ENCODE data around the gene PTPN7.
"Not testable (repeated sequence)": the region's sequence is repeated elsewhere in the genome, so short reads cannot be mapped to it uniquely, and the experiment has no call there.

Gene PTPN7

DNA sequence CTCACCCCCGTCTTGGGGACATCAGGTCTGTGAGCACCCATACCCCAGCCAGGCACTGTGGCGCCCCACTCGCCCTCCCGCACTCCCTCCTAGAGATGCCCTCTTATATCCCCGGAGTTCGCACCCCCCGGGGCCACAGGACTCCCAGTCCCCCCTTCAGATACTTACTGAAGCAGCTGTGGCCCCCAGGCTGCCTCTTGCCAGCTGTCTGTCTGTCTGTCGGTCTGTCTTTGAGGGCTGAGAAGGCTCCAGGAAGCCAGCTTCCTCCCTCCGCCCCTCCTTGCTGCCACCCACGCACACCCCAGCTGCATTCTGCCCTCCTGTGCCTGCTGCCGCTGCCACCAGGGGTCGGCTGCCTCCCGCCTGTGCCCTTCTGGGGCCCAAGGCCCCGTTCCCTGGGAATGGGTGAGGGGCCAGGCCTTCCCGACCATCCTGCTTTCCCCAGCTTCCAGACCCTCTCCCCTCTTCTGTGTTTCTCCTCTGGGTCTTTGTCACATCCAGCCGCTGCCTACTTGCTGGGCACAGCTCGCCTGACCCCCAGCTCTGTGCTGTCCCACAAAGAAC lies at the start of gene PTPN7:
Gene PTPN7, minus strand, starts transcription at position 226 of the 564 bp plus-strand sequence. CDS start 1,200 bp downstream, outside the sequence.
- FAIRE-seq = no peak
- DNase-seq (ENCODE audit: low spot score) = peak; percentile 57

DNA sequence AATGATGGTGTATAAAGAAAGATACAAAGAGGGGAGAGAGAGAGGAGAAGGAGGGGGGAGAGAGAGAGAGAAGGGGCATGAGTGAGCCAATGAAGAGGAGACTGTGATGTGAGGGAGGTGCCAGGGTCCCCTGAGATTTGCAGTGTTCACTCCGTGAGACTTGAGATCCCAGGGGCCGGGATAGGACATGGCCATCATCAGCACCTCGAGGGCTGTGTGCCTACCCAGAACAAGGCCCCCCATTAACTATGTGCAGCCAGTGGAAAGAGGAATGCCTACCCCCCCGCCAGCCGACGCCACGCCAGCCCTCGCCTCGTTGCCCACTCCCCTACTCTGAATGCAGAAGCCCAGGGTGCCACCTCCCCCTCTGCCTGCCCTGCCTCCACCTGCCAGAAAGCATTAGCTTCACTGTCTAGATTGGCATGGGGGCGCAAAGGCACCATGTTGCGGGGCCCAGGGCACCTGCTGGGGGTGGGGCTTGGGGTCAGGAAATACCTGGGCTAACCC lies 48.0 kb upstream of the PTPN7 start:
- no peak for FAIRE-seq
- DNase-seq (ENCODE audit: low spot score) = no peak

DNA sequence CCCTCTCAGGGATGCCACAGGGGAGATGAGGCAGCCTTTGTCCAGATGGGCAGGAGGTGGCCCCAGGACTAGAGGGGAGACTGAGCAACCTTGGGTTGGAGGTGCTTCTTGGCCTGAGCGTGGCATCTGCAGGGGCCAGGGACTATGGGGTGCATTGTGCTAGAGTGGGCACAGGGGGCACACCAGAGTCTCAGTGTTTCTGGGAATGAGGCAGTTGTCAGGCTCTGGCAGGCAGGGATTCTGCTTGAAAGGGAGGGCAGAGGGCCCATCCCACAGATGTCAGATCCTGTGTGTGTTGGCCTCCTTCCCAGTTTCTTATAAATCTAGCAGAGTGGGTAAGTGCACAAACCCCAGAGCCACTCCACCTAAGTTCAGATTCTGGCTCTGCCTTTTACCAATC lies 46.9 kb upstream of the PTPN7 start:
- FAIRE-seq (no peak), DNase-seq (ENCODE audit: low spot score) (peak; percentile 54)

DNA sequence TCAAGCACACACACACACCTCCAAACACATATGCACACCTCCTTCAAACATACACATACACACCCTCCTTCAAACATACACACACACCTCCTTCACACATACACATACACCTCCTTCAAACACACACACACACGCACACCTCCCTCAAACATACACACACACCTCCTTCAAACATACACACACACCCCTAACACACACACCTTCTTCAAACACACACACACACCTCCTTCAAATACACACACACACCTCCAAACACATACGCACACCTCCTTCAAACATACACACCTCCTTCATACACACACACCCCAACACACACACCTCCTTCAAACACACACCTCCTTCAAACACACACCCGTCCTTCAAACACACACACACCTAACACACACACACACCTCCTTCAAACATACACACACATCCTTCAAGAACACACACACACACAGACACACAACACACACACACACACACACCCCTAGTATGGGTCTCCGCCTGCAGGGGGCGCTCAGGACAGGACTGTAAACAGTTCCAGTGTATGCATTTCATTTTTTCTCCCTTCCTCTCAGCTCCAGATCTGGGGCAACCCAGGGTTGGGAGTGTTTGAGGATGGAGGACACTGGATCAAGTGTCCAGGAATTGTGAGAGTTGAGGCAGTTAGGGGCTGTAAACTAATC lies 45.3 kb upstream of the PTPN7 start:
- FAIRE-seq = no peak
- DNase-seq (ENCODE audit: low spot score) = no peak

DNA sequence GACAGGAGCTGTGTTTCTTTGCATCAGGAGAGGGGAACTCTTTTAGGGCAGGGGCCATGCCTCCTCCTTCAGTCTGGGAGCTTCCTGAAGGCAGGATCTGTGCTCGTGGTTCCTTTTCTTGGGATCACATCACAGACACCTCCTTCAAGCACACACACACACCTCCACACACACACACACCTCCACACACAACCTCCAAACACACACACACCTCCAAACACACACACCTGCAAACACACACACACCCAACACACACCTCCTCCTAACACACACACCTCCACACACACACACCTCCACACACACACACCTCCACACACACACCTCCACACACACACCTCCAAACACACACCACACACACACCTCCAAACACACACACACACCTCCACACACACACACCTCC lies 43.7 kb upstream of the PTPN7 start:
- FAIRE-seq (no peak), DNase-seq (ENCODE audit: low spot score) (no peak)

DNA sequence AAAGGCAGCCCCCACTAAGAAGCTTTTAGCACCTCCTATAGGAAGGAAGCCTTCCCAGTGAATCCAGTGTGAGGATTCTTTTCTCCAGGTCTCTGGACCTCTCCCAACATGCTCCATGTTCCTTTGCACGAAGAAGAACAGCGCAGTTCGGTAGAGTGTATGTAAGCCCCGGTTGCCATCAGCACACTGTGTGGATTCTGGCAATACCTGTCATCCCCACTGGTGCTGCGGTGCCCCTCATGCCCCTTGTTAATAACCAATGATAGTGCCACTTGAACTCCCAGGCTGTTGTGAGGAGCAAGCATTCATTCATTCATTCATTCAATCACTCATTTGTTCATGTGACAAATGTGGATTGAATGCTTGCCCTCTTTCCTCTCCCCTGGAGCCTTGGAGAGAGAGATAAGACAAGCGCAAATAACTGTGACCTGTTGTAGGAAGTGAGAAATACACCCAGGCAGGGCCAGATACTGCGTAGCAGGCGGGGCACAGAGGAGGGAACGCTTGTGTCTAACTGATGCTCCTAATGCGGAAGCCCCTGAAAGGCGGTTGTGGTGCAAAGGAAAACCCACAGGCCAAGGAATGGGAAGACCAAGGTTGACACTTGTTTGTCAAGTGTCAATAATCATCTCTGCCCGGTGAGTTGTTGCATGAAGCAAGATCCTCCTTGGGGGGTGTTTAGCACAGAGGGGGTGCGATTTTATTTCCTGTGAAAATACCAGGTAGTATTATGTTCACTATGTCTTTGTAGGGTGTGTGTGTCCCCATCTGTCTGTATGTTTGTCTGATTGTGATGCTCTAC lies 43.0 kb upstream of the PTPN7 start:
- DNase-seq (ENCODE audit: low spot score) = no peak
- no peak for FAIRE-seq

DNA sequence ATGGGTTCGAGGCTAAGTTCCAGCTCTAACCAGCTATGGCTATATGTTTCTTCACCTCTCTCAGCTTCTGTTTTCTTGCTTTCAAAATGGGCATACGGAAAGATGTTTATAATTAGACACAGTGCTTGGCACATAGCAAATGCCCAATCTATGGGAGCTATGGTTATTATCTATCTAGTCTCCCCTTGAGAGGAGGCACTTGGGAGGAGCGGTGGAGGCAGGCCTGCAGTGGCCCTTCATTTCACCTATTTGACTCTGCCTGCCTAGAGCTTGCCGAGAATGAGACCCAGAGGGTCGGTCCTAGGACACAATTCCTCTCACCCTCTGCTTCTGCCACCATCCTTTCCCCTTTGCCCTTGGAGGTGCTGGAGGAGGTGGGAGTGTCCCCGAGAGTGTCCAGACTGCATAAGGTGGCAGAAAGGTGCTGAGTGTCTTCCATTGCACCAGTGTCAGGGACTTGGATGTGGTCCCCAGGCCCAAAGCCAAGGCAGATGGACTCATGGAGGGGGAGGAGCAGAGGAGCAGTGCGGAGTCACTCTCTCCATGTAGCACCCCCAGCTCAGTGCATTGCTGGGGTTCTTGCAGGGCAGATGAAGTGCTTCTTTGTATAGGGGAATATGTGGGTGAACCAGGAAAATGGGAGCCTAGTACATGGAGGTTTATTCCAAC lies 42.2 kb upstream of the PTPN7 start:
- DNase-seq (ENCODE audit: low spot score) (no peak), FAIRE-seq (no peak)

DNA sequence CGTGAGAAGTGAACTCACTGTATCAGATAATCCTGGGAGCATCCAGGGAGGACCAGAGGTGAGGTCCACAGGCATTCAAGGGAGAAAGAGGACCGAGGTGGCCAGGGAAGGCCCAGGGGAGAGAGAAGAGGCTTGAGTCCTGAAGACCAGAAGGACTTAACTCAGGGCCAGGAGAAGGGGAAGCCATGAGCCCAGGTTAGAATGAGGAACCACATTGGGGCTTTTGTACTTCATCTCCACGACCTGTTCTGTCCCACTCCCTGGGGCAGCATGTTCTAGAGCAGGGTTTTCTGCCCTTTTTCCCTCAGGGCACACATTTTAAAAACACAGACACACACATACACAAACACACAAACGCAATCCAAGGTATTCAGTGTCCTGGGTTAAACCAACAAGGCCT lies 41.6 kb upstream of the PTPN7 start:
- no peak for FAIRE-seq
- DNase-seq (ENCODE audit: low spot score) = no peak

DNA sequence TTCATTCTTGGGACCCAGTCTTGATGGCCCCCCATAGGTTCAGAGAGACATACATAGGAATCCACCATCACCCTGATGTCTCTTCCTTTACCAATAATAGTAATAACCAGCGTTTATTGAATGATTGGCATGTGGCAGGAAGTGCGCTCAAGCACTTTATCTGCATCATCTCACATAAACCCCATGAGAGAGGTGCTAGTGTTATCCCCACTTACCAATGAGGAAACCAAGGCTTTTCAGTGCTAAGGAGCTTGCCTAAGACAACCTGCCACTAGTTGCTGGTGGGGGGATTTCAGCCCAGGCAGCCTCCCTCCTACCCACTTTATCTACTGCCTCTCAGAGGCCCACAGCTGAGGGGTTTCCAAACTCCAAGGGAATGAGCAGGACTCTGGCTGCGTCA lies 40.9 kb upstream of the PTPN7 start:
- DNase-seq (ENCODE audit: low spot score) (no peak), FAIRE-seq (no peak)

DNA sequence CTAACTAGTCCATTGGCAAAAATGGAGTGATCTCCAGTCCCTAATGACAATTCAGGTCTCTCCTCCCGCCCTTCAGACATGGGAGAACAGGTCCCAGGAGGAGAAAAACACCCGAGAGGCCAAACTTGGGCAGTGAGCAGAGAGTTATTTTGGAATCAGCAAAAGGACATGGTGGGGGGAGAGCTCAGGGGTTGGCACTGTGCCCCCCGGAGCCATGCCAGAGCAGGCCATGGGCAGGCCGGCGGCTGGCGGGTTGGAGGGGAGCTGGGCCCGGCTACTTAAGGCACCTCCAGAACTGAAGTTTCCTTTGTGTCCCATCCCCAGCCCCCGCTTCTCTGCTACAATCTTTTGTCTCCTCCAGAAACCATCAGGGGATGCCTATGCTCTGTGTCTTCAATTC lies 40.3 kb upstream of the PTPN7 start:
- FAIRE-seq (no peak), DNase-seq (ENCODE audit: low spot score) (no peak)

DNA sequence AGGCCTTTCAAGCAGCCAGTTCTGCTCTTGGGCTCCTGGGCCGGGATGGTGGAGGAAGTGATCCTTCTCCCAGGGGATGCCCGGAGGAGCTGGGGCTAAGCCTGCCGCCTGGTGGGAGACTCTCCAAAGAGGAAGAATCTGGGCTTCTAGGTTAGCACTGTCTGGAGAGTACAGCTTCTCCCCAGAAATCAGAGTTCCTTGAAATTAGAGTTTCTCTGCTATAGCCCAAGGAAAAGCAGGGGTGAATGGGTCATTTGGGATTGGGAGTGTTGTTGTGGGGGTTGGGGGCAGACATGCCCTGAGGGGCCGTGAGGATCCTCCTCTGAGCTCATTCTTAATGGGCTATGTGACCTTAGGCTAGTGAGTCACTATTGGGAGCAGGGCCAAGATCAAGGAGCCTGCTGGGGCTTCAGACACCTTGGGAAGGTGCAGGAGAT lies 39.7 kb upstream of the PTPN7 start:
- no peak for FAIRE-seq
- peak; percentile 75 for DNase-seq (ENCODE audit: low spot score)

DNA sequence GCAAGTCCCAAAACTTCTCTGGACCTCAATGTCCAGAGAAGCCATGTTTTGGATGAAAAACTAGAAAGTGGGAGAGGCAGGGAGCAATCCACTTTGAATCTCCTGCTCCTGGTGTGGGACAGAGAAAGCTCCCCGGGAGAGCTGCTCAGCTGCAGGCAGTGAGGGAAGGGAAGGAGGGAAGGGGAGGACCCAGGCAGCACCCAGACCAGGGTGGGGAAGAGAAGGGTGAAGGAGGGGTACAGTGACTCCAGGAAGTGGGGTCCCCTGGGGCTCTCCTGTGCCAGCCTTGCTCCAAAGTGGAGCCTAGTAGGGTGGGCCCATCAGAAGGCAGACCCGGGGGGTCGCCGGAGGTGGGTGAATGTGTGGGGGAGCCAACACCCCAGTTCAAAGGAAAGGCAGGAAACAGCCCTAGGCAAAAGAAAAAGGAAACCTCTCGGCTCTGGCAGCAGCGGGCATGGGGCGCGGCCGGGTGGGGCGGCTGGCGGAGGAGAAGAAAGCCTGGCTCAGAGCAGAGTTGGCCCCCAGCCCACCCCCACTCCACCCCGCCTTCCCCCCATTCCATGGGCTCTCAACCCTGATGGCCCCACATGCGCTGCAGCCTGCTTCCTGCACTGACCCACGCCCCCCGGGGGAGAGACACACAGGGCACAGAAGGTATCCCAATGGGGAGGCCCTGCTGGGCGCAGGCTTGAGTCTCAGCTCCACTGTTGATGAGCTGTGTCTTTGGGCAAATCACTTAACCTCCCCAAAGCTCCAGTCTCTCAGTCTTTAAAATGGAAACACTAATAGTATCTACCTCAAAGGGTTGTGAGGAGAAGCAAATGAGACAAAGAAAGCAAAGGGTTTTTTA lies 38.9 kb upstream of the PTPN7 start:
- no peak for DNase-seq (ENCODE audit: low spot score)
- no peak for FAIRE-seq

DNA sequence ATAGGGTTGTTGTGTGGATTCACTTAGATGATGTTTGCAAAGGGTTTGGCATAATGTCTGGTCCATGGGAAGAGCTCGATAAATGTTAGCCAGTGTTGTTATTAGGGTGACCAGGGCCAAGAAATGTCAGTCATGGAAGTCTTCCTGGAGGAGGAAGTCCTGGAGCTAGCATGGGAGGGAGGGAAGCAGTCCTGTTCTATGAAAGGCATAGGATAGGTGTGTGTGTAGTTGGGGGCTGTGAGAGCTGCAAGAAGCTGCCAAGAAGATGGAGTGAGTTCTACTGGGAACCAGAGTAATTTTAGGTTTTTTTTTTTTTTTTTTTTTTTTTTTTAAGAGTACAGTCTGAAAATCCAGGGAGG lies 37.9 kb upstream of the PTPN7 start:
- FAIRE-seq = peak; percentile 79
- no peak for DNase-seq (ENCODE audit: low spot score)

DNA sequence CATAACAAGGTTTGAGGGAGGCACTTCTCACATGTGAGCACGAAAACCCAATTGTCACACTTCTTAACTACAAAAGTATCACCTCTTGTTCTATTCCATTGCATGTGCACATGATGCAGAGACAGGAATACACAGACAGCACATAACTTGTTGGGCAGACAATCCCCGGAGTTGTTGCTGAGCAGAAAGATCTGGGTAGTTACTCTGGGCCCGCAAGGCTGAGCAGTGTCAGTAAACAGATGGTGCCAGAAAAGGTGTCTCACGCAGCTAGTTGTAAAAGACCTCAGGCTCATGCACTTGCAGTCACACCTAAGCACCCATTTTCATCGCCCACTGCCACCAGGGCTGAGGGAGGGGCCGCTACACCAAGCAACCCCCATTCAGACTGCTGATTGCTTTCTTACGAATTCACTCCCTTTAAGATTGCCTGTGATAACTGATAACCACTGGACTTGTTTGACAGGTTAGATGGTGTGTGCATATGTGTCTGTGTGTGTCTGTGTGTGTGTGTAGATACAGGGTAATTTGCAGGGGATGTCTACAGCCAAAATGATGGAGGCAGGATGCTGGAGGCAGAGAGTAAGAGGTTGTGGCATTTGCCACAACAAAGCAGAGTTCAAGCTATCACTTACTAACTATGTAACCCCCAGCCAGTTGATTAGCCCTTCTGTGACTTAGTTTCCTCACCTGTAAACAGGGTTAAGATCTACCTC lies 37.4 kb upstream of the PTPN7 start:
- DNase-seq (ENCODE audit: low spot score) (no peak), FAIRE-seq (peak; percentile 88)

DNA sequence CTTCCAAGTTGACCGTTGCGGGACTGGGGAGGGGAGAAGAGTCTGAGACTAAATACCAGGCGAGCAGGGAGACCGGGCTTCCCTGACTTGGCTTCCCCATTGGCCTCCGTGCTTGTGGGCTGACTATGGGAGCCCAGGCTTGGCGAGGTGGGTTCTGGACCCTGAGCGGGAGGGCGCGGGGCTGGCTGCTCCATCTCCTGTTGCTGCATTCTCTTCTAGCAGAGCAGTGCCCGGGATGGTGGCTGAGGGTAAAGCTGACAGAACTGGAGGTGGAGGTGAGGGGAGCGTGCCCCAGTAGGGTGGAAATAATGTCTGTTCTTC lies 33.9 kb upstream of the PTPN7 start:
- DNase-seq (ENCODE audit: low spot score) = no peak
- FAIRE-seq = no peak

DNA sequence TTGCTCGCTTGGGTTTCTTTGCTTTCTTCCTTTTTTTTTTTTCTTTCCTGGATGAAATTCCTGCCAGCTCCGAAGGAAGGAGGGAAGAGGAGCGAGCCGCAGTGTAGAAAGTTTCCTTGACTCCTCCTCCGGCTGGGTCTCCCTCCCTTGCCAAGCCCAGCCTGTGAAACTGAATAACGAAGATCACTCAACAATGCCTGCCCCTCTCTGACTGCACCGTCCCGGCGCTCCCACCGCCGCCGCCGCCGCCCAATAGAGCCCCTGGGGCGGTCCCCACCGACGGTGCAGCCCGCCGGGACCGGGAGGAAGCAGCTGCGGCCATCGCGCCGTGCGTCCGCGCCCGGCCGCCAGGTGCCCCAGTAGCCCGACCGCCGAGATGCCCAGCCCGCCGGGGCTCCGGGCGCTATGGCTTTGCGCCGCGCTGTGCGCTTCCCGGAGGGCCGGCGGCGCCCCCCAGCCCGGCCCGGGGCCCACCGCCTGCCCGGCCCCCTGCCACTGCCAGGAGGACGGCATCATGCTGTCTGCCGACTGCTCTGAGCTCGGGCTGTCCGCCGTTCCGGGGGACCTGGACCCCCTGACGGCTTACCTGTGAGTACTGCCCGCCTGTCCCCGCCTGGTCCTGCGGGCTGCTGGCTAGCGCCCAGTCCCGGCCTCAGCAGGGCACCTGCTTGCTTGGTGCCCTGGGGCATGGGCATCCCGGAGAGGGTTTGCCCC lies 33.4 kb upstream of the PTPN7 start, which contains the start of gene LGR6:
Gene LGR6, plus strand, starts transcription at position 186 of the 714 bp plus-strand sequence. Its CDS starts 191 bp downstream, at position 377.
- FAIRE-seq (no peak), DNase-seq (ENCODE audit: low spot score) (no peak)

DNA sequence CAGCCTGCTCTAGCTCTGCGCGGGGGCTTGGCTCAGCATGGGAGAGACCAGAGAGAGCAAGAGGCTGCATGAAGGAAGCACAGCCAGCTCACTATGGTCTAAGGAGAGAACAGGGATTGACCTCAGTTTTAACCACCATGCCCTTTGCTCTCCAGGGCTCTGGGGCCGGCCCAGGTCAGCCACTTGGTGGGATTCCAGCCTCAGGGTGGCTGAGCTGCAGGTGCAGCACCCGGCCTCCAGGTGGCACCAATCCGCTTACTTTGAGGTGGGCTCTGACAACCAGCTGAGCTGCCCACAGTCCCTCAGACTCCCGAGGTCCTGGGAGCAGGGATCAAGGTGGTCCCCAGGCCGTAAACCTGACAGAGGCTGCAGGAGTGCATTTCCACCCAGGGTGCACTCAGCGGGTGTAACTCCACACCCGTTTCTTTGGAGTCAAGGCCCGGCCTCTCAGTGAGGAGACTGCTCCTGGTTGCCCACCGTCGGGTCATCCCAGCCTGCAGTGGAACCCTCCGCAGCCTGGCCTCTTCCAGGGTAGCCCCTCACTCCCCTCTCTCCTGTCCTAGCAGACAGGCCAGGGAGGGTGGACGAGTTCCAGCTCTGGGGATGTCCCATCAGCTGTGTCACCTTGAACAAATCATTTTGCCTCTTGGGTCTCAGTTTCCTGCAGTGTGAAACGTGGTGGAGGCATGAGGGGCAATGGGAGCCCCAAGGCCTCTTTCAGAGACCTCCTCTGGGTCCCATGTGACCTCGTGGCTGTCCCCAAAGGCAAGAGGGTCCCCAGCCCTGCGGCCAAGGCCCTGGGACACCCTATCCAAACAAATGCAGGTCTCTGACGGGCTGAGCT lies 32.6 kb upstream of the PTPN7 start:
- DNase-seq (ENCODE audit: low spot score) (peak; percentile 70), FAIRE-seq (no peak)

DNA sequence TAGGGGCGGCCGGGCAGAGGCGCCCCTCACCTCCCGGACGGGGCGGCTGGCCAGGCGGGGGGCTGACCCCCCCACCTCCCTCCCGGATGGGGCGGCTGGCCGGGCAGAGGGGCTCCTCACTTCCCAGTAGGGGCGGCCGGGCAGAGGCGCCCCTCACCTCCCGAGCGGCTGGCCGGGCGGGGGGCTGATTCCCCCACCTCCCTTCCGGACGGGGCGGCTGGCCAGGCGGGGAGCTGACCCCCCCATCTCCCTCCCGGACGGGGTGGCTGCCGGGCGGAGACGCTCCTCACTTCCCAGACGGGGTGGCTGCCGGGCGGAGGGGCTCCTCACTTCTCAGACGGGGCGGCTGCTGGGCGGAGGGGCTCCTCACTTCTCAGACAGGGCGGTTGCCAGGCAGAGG lies 31.0 kb upstream of the PTPN7 start:
- FAIRE-seq = not testable (repeated sequence)

More for the DNA sequence above, 31.0 kb upstream of the PTPN7 start:
- DNase-seq (ENCODE audit: low spot score) = not testable (repeated sequence)
